SK-N-MC (cell line): ENCODE results near the gene ADCY7.

ENCODE experiments used
- EZH2 ChIP-seq: fragments of 200-600 bp; sonication (generic); IDR thresholded peaks from one replicate; pipeline ENCODE4 v1.6.1; 2017; ENCODE audit warnings: antibody characterized with exemption
- FOXP2 ChIP-seq: optimal IDR thresholded peaks from 2 replicates; pipeline ENCODE3; 2011; ENCODE audit warnings: mild to moderate bottlenecking, moderate library complexity; ENCODE audit not compliant: insufficient read depth; ENCODE audit errors: extremely low read length, control extremely low read depth
- POLR2AphosphoS5 ChIP-seq: IDR thresholded peaks from 2 replicates; pipeline ENCODE4 v1.6.1; 2012; ENCODE audit warnings: mild to moderate bottlenecking, low read depth, low read length, borderline replicate concordance

GRCh38 chr16:50326835-50327465 lies 60.6 kb downstream of the ADCY7 start:
- no peak for TF ChIP-seq POLR2AphosphoS5
- no peak for TF ChIP-seq EZH2
- TF ChIP-seq FOXP2, result no peak
